GM19193 (cell line): ENCODE results near the gene TUT7.

Experiments used
- POLR2A ChIP-seq: IDR thresholded peaks from 4 replicates; pipeline ENCODE4 v1.6.1; 2011; ENCODE audit not compliant: insufficient read depth, insufficient read length; ENCODE audit errors: extremely low read depth

TUT7 gene

GRCh38 chr9:86285261-86285660, 68.9 kb downstream of the TUT7 start:
- TF ChIP-seq POLR2A: no peak

- no peak for TF ChIP-seq POLR2A
Observed at GRCh38 chr9:86282979-86283535, 71.2 kb downstream of the TUT7 start.

GRCh38 chr9:86282077-86282978, 71.9 kb downstream of the TUT7 start, which contains the start of gene ISCA1:
ISCA1 (minus strand) TSS chr9:86282538; CDS start chr9:86282458, 80 bp downstream.
- peak; percentile 75 for TF ChIP-seq POLR2A

- TF ChIP-seq POLR2A: no peak
Observed at GRCh38 chr9:86281593-86282076, 72.6 kb downstream of the TUT7 start.

GRCh38 chr9:86280580-86280979, 73.6 kb downstream of the TUT7 start:
- no peak for TF ChIP-seq POLR2A

- TF ChIP-seq POLR2A: no peak
Observed at GRCh38 chr9:86279839-86280238, 74.4 kb downstream of the TUT7 start.

- TF ChIP-seq POLR2A: no peak
Observed at GRCh38 chr9:86277072-86277471, 77.1 kb downstream of the TUT7 start.

GRCh38 chr9:86275962-86276361, 78.2 kb downstream of the TUT7 start:
- no peak for TF ChIP-seq POLR2A

GRCh38 chr9:86274821-86275643, 79.2 kb downstream of the TUT7 start:
- no peak for TF ChIP-seq POLR2A

GRCh38 chr9:86272221-86272620, 82.0 kb downstream of the TUT7 start:
- no peak for TF ChIP-seq POLR2A

- no peak for TF ChIP-seq POLR2A
Observed at GRCh38 chr9:86263876-86264275, 90.3 kb downstream of the TUT7 start.

- no peak for TF ChIP-seq POLR2A
Observed at GRCh38 chr9:86262492-86262891, 91.7 kb downstream of the TUT7 start.

GRCh38 chr9:86259557-86259956, 94.7 kb downstream of the TUT7 start, which contains the start of gene C9orf153:
C9orf153 (minus strand) TSS chr9:86259657; CDS start chr9:86229603, 30,054 bp downstream.
- TF ChIP-seq POLR2A: no peak

GRCh38 chr9:86257391-86257790, 96.8 kb downstream of the TUT7 start:
- no peak for TF ChIP-seq POLR2A

GRCh38 chr9:86256653-86257052, 97.6 kb downstream of the TUT7 start:
- no peak for TF ChIP-seq POLR2A
